Lower leg skin (tissue), 4 donors: Measurements from ENCODE around the gene GDPD3. TPM values are rescaled to one million over a fixed set of nuclear protein-coding genes. Genes with fewer than 3 reads are reported as not detected.

Source experiments
- DNase-seq, 2 donors: peaks; one replicate each; pipeline ENCODE4 v3.0.0-alpha.2; 2019; ENCODE audit warnings: low spot score in 2 of 2
- H3K4me3 ChIP-seq: fragments of 200-600 bp; sonication (generic); 2 replicates; pipeline ENCODE4 v1.5.1; 2017; ENCODE audit warnings: mild to moderate bottlenecking, low read depth; ENCODE audit not compliant: poor library complexity, severe bottlenecking
- POLR2A ChIP-seq, 2 donors: fragments of 450-650 bp; IDR thresholded peaks; one replicate each; pipeline ENCODE4 v1.6.1; 2016 to 2017; ENCODE audit warnings: antibody characterized with exemption in 2 of 2, mild to moderate bottlenecking in 1 of 2, moderate library complexity in 1 of 2
- WGBS, 2 donors: methylation state at CpG; one replicate each; pipeline ENCODE4 v1.1.5; 2018; 5-methylcytosine and 5-hydroxymethylcytosine counted together
- intact Hi-C: fragments of 100-400 bp; cut with DNase I; formaldehyde crosslinking; loops from one replicate; pipeline ENCODE4 v1.15.0; 2023; ENCODE audit warnings: low total_unique reads
- total RNA-seq, 4 donors: library from RNA; depleted of rRNA; stranded (reverse); fragments of >200 nt; gene quantifications; one replicate each; pipeline ENCODE4 v1.1.0, GENCODE V29; 2016
- TF ChIP-seq, protein P1 (sequence below), 3 donors: fragments of 450-650 bp; IDR thresholded peaks; one replicate each; pipeline ENCODE4 v1.5.1; 2016; ENCODE audit warnings: antibody characterized with exemption in 3 of 3, mild to moderate bottlenecking in 3 of 3, moderate library complexity in 2 of 3

Gene GDPD3
- total RNA-seq, 4 donors from 2014 or later = 7.4 to 15.2 (median 11.6) TPM

DNA sequence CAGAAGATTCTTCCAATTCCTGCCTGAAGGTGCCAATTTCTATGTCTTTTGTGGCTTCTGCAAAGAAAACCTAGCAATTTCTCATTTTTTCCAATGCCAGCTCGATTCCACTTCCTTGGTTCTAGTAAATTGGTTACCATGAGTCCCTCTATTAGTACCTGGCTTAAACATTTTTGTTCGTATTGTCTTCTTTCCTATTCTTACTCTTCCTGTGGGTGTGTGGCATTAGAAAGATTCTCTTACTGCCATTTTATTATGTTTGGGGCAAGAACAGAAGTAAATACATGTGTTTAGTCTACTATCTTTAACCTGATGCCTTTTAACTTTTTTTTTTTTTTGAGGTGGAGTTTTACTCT lies 30.0 kb upstream of the GDPD3 start:
- WGBS, 2 donors = 36 to 66% methylated on average over 2 of the region's 2 CpGs
- intact Hi-C loops = no loop called here
- no peak for TF ChIP-seq POLR2A (IDR thresholded peaks at IDR 0.05)
- DNase-seq = no peak
- no peak overlapping the region for H3K4me3 ChIP-seq

DNA sequence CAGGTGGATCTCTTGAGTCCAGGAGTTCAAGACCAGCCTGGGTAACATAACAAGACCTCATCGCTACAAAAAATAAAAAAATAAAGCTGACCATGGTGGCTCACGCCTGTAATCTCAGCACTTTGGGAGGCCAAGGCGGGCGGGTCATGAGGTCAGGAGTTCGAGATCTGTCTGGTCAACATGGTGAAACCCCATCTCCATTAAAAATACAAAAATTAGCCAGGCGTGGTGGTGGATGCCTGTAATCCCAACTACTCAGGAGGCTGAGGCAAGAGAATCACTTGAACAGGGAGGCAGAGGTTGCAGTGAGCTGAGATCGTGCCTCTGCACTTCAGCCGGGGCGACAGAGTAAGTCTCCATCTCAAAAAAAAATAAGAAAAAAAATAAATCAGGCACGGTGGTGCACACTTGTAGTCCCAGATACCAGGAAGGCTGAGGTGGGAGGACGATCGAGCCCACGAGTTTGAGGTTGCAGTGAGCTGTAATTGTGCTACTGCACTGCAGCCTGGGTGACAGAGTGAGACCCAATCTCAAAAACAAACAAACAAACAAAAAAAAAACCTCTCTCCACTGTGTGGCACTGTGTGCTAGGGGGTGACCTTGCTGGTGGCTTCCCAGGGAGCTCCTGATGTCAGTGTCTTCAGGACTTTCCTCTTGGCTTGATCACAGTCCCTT lies 29.5 kb upstream of the GDPD3 start:
- H3K4me3 ChIP-seq = no peak overlapping the region
- intact Hi-C loops = no loop called here
- 86 to 87% methylated on average over 13 of the region's 13 CpGs for WGBS, 2 donors
- TF ChIP-seq, protein P1, sequence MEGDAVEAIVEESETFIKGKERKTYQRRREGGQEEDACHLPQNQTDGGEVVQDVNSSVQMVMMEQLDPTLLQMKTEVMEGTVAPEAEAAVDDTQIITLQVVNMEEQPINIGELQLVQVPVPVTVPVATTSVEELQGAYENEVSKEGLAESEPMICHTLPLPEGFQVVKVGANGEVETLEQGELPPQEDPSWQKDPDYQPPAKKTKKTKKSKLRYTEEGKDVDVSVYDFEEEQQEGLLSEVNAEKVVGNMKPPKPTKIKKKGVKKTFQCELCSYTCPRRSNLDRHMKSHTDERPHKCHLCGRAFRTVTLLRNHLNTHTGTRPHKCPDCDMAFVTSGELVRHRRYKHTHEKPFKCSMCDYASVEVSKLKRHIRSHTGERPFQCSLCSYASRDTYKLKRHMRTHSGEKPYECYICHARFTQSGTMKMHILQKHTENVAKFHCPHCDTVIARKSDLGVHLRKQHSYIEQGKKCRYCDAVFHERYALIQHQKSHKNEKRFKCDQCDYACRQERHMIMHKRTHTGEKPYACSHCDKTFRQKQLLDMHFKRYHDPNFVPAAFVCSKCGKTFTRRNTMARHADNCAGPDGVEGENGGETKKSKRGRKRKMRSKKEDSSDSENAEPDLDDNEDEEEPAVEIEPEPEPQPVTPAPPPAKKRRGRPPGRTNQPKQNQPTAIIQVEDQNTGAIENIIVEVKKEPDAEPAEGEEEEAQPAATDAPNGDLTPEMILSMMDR (IDR thresholded peaks at IDR 0.05) = no peak
- no peak for TF ChIP-seq POLR2A (IDR thresholded peaks at IDR 0.05)
- no peak for DNase-seq

DNA sequence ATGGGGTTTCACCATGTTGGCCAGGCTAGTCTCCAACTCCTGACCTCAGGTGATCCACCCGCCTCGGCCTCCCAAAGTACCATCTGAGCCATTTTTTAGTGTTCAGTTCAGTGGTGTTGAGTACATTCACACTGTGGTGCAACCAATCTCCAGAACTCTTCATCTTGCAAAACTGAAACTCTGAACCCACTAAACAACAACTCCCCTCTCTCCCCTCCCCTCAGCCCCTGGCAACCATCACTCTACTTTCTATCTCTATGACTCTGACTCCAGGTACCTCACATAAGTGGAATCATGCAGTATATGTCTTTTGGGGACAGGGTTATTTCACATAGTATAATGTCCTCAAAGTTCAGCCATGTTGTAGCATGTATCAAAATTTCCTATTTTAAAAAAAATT lies 28.4 kb upstream of the GDPD3 start:
- no peak overlapping the region for H3K4me3 ChIP-seq
- intact Hi-C loops = no loop called here
- TF ChIP-seq, protein P1 (IDR thresholded peaks at IDR 0.05) = no peak
- no peak for TF ChIP-seq POLR2A (IDR thresholded peaks at IDR 0.05)
- WGBS, 2 donors = 93 to 97% methylated on average over 2 of the region's 2 CpGs
- no peak for DNase-seq

GRCh38 chr16:30139583-30140481 lies 26.5 kb upstream of the GDPD3 start:
- 83 to 84% methylated on average over 13 of the region's 13 CpGs for WGBS, 2 donors
- no peak for DNase-seq
- H3K4me3 ChIP-seq = no peak overlapping the region
- no peak for TF ChIP-seq POLR2A (IDR thresholded peaks at IDR 0.05)
- TF ChIP-seq, protein P1 (IDR thresholded peaks at IDR 0.05) = peak in 1 of 3 donors; percentile 32
- intact Hi-C loops = no loop called here

DNA sequence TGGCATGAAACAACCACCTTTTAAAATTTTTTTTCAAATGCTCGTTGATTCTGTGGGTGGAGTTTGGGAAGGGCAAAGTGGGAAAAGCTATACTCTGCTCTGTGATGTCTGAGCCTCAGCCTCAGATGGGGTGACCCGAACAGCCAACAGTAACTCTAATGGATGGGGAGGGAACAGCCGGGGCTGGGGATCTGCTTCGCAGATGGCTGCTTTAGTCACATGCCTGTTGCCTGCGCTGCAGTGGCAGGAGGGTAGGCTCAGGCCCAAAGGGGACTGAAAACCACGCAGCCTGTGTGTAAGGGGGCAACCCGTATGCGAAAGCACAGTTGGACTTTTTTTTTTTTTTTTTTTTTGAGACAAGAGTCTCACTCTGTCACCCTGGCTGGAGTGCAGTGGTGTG lies 24.6 kb upstream of the GDPD3 start:
- TF ChIP-seq POLR2A (IDR thresholded peaks at IDR 0.05) = no peak
- TF ChIP-seq, protein P1 (IDR thresholded peaks at IDR 0.05) = no peak
- no peak overlapping the region for H3K4me3 ChIP-seq
- WGBS, 2 donors = 68 to 76% methylated on average over 8 of the region's 8 CpGs
- no peak for DNase-seq
- intact Hi-C loops = no loop called here

DNA sequence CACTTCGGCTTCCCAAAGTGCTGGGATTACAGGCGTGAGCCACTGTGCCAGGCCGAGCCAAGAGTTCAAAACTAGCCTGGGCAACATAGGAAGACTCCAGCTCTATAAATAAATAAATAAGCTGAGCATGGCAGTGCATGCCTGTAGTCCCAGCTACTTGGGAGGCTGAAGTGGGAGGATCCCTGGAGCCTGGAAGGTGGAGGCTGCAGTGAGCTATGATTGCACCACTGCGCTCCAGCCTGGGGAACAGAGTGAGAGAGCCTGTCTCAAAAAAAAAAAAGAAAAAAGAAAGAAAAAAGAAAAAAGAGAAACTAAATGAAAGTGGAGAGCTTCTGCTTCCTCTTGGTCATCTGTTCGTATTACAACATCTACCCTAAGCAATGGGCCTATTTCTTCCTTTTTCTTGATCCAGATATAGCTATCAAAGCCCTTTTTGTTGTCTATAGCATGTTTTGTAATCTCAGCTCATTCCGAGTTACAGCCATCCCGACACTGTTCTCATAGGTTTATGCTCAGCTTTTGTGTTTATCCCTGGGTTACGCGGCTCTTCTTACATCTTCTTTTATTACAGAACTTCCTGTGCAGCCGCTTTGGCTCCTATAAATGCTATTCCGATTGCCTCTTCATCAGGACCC lies 23.8 kb upstream of the GDPD3 start:
- no peak for TF ChIP-seq POLR2A (IDR thresholded peaks at IDR 0.05)
- TF ChIP-seq, protein P1 (IDR thresholded peaks at IDR 0.05) = no peak
- H3K4me3 ChIP-seq = no peak overlapping the region
- DNase-seq = no peak
- WGBS, 2 donors = 73 to 80% methylated on average over 11 of the region's 11 CpGs
- intact Hi-C loops = no loop called here
